Loucy (cell line): ENCODE data around the gene GYG1.

ENCODE experiments used
- CTCF ChIP-seq: fragments of 200-600 bp; sonication (generic); conservative IDR thresholded peaks from 2 replicates; pipeline ENCODE4 v1.5.1; 2014; ENCODE audit warnings: mild to moderate bottlenecking, antibody characterized with exemption, low read length
- EZH2phosphoT487 ChIP-seq: fragments of 200-600 bp; IDR thresholded peaks from 2 replicates; pipeline ENCODE4 v1.6.1; 2018; ENCODE audit warnings: antibody characterized with exemption, mild to moderate bottlenecking, moderate library complexity, borderline replicate concordance

- TF ChIP-seq CTCF (no peak), EZH2phosphoT487 (no peak)
Measured at GRCh38 chr3:148999806-149000205, 8.5 kb downstream of the GYG1 start.
